ENCODE data around the gene LCAT.

LCAT gene

DNA sequence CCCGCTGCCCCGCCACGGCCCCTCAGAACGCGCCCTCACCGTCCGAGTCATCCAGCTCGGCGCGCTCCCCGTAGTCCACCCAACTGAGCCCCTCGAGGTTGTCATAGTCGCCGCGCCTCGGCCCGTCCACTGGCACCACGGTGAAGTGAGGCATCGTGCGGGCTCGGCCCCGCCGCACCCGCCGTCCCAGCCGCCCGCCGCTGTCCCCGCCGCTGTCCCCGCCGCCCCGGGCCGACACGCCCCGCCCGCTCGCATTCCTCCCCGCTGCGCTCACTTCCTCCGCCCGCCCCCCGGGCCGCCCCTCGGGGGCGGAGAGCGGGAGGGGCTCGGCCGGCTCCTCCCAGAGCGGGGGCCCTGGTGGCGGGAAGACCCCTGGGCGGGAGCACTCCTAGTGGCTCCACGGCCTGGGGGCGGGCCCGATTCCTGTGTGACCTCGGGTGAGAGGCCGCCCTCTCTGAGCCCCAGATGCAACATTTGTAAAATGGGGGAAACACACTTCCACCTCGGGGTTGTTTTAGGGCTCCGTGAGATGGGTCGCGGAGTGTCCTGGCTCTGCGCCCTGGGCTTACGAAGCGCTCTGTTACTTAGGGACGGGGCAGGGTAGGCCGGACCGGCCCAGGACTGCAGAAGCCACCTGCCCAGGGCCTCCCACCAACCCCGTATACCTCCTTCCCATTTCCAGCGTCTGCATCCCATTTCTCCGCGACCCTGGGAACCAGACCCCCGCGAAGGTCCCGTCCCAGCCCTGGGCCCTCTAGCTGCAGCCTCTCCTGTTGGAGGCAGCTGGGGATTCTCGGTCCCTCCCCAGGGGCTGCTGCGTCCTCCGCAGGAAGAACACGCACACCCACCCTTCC is 24.7 kb upstream of the LCAT start, which contains the start of gene SLC12A4:
Gene SLC12A4 (minus strand): TSS at position 238 of the 854 bp plus-strand sequence. CDS start 84 bp downstream, at position 154.
- no peak for DNase-seq

DNA sequence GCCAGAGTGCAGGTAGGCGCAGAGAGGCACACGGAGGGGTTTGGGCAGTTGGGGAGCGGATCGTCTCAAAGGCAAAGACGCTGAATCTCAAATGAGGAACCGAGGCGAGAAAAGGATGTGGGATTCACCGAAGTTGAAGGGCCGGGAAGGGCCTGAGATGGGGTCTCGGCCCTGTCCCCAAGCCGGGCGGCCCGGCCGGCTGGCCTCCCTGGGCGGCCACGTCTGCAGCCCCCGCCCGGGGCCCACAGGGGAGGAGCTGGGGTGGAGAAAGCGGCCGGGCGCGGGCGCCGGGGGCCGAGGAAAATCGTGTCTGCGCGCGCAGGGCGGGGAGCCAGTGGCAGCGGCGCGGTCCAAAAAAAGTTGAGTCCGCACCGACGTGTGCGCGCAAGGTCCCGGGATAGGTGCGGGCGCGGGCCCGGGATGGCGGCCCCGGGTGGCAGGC is 24.1 kb upstream of the LCAT start:
- DNase-seq = no peak

GRCh38 chr16:67967183-67967957 is 23.4 kb upstream of the LCAT start:
- no peak for DNase-seq

- DNase-seq = no peak
Observed at GRCh38 chr16:67966549-67967182, 22.7 kb upstream of the LCAT start.

DNA sequence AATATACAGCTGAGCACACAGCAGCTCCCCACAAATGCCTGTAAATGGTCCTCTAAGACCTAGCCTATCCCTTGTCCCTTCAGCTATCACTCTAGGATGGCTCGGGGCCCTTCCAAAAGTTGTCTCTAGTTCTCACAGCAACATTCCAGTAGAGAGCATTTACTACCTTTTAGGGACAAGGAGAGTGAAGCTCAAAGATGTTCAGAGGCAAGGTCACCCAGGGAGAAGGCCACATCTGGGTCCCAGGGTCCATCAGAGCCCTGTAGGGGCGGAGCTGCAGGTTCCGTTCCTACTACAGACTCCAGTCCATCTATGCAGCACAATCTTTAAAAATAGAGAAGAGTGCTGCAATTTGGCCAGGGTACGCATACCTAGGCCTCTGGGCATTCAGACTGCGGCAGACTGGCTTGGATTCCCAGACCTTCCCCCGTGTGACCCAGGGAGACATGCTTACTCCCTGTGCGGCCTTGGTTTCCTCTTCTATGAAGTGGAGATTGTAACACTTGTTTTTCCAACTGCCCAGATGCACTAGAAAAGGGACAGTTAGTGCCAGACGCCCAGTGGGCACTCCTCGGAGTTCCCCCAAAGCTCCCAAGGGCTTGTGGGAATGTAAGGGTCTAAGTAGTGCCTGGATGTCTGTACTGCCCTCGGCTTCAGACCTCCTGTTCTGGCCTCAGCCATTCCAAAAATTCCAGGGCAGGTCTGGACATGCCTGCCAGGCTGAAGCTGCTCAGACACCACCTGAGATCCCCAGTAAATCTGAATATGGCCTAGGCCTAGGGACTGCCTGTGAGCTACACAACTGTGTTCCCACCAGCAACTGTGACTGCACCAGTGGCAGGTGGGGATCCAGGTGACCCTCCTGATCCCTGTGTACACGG is 22.0 kb upstream of the LCAT start:
- no peak for DNase-seq

GRCh38 chr16:67964477-67965131 is 20.7 kb upstream of the LCAT start:
- DNase-seq = no peak

- DNase-seq = no peak
Observed at GRCh38 chr16:67963662-67964321, 19.9 kb upstream of the LCAT start.

- DNase-seq = no peak
Observed at GRCh38 chr16:67963292-67963661, 19.4 kb upstream of the LCAT start.

DNA sequence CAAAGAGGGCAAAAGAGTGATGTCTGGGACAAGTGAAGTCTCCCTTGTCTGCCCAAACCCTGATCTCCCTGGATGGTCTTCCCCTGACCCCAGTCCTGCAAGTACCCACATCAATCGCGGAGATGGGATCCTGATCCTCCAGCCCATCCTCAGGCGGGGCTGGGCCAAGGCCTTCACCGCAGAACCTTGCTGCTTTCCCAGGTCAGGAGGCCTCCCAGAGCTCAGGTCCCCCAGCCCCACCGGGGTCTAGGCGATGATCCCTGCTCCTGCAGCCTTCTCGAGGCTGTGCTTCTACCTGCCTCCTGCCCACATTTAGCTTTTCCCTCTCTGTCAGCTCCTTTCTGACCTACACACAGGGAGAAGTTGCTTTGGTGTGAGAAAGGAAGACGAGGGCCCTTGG is 18.2 kb upstream of the LCAT start:
- DNase-seq = no peak

DNA sequence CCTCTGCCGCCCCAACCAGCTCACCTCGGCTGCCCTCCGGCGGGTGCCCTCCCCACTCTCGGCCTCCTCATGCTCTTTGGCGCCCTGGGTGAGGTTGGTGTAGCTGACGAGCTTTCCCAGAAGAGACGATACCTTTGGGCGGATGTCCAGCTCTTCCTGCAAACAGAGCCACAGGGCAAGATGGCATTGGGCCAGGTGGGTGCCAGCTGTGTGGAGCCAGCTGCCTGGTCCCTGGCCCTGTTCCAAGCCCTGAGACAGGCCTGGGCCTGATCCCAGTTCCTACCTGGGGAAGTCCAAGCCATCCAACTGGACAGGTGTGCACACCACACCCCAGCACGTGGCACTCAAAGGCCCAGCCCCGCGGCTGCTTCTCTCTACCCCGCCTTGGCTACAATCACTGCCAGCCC is 17.6 kb upstream of the LCAT start:
- peak; percentile 50 for DNase-seq

- DNase-seq = no peak
Observed at GRCh38 chr16:67959536-67960329, 15.8 kb upstream of the LCAT start.

- DNase-seq = no peak
Observed at GRCh38 chr16:67957622-67958021, 13.7 kb upstream of the LCAT start.

GRCh38 chr16:67954421-67955196 is 10.7 kb upstream of the LCAT start:
- no peak for DNase-seq

DNA sequence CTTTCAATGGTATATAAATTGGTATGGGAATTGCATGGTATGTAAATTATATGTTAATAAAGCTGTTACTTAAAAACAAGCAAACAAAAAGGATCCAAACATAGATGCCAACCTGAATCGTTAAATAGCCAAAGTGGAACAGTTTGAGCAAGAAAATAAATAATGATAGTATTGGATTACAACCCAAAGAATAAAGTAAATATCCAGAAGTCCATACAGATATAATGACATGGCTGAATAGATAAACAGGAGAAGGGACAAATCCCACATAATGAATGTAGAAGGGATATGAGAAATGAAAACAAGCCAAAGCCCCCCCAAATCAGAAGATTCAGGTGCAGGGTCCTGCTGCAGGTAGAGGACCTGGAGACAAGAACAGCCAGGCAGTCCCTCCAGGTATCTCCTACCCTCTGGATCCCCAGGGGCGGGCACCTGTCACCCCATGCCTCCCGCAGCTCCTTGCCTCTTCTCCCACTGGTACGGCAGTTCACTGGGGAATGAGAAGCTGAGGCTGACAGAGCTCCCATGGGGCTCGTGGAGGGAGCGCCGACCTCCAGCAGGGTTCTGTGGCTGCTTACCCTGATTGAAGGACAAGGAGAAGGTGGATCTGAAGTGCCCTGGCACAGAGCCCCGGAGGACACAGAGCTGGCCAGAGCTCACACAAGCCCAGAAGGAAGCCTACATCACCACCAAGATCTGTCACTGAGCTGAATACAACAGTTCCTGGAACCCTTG is 9.9 kb upstream of the LCAT start:
- DNase-seq = no peak

GRCh38 chr16:67951485-67951884 is 7.6 kb upstream of the LCAT start:
- no peak for DNase-seq

GRCh38 chr16:67950335-67950843 is 6.5 kb upstream of the LCAT start:
- DNase-seq = no peak

DNA sequence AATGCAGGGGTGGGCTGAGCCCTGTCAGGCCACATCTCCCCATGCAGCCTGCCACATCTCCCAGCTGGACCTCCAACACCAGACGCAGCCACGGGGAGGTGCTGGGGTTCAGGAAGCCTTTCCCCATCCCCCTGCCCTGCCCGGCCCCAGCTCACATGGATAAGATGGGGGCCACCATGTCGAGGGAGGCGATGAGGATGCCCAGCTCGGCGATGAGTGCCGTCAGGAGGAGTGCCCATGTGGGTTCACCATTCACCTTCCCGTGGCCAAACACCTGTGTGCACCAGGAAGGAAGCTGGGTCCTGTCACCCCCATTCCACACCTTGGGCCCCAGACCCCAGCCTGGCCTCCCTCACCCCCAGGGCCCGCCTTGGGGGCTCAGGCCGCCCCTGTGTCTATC is 5.7 kb upstream of the LCAT start:
- no peak for DNase-seq

- DNase-seq = no peak
Observed at GRCh38 chr16:67948015-67948414, 4.1 kb upstream of the LCAT start.

Data from NCI-H187 treated with DMSO at 0.1 percent for 48 hours (cell line).